BJ (cell line): ENCODE data around the gene BCL7C. TPM values are rescaled to one million over a fixed set of nuclear protein-coding genes. Genes with fewer than 3 reads are reported as not detected.
"Not testable (repeated sequence)": the region's sequence is repeated elsewhere in the genome, so short reads cannot be mapped to it uniquely, and the experiment has no call there.

Source experiments
- CTCF ChIA-PET: fragments of 350-600 bp; formaldehyde crosslinking; extraction: SDS; loops from one replicate; lab custom pipeline; 2021; ENCODE audit warnings: antibody characterized with exemption, inconsistent platforms; lab: Yijun Ruan, JAX
- POLR2A ChIA-PET: fragments of 300-600 bp; sonication (Branson Sonifier 250); formaldehyde crosslinking; extraction: SDS; loops from one replicate; lab custom pipeline; 2021; ENCODE audit warnings: antibody characterized with exemption; lab: Charles Lee
- DNase-seq: peaks from one replicate; pipeline ENCODE4 v3.0.0-alpha.2; 2011; ENCODE audit warnings: low read depth
- H3K27me3 ChIP-seq: 2 replicates; pipeline ENCODE4 v1.6.0; 2011; ENCODE audit warnings: low read length; ENCODE audit not compliant: control insufficient read depth, insufficient read depth
- H3K36me3 ChIP-seq: 2 replicates; pipeline ENCODE4 v1.5.1; 2011; ENCODE audit warnings: low read length; ENCODE audit not compliant: control insufficient read depth, insufficient read depth
- H3K4me3 ChIP-seq: 2 replicates; pipeline ENCODE4 v1.5.1; 2011; ENCODE audit warnings: low read depth, mild to moderate bottlenecking, control low read depth, low read length
- CTCF ChIP-seq: IDR thresholded peaks from 2 replicates; pipeline ENCODE4 v1.5.1; 2011; ENCODE audit warnings: low read depth, mild to moderate bottlenecking, control low read depth, inconsistent platforms, low read length, moderate library complexity; ENCODE audit not compliant: insufficient read depth
- polyA plus RNA-seq: library from polyadenylated mRNA; depleted of rRNA; stranded (reverse); fragments of >200 nt; gene quantifications from 2 replicates; pipeline ENCODE4 v1.2.3, GENCODE V29; 2011

BCL7C gene
- polyA plus RNA-seq, 1 experiment = 27.4 TPM

GRCh38 chr16:30892670-30893416 is 1.0 kb downstream of the BCL7C start:
- no peak for DNase-seq
- Histone ChIP-seq H3K27me3 (no peaks in the 10 kb centered on the region), H3K4me3 (peak overlapping the region; percentile 80), H3K36me3 (peaks cover 8% of the 10 kb centered on the region)
- ChIA-PET POLR2A (no interaction called here), CTCF (interaction anchor here (1.0 to 5.9 kb wide), 4 partner anchors 9 to 48 kb away, joined by 3 to 20 read pairs (median 4); no protein-coding TSS in a partner anchor)
- TF ChIP-seq CTCF = no peak

- CTCF ChIA-PET = interaction anchor here (0.8 to 5.9 kb wide), 5 partner anchors 10 to 51 kb away, joined by 3 to 20 read pairs (median 3); no protein-coding TSS in a partner anchor
- POLR2A ChIA-PET = interaction anchor here (0.6 kb wide), 1 partner anchor 10 kb away, joined by 12 read pairs; no protein-coding TSS in a partner anchor
Measured at GRCh38 chr16:30891043-30891823, 2.6 kb downstream of the BCL7C start.

GRCh38 chr16:30889721-30890120 is 4.2 kb downstream of the BCL7C start:
- ChIA-PET POLR2A (no interaction called here), CTCF (interaction anchor here (1.0 to 5.9 kb wide), 2 partner anchors 12 to 52 kb away, joined by 3 to 20 read pairs; no protein-coding TSS in a partner anchor)
- no peak for DNase-seq
- H3K27me3 ChIP-seq = no peaks in the 10 kb centered on the region
- H3K4me3 ChIP-seq = no peak overlapping the region
- H3K36me3 ChIP-seq = peaks cover 16% of the 10 kb centered on the region
- TF ChIP-seq CTCF = no peak

More at GRCh38 chr16:30891043-30891823, 2.6 kb downstream of the BCL7C start:
- H3K36me3 ChIP-seq = peaks cover 15% of the 10 kb centered on the region
- DNase-seq, H3K4me3 ChIP-seq, H3K27me3 ChIP-seq: not testable (repeated sequence)

- Histone ChIP-seq H3K4me3 (no peak overlapping the region), H3K36me3 (peaks cover 16% of the 10 kb centered on the region), H3K27me3 (no peaks in the 10 kb centered on the region)
- ChIA-PET CTCF (interaction anchor here (5.9 kb wide), 1 partner anchor 12 kb away, joined by 20 read pairs; no protein-coding TSS in a partner anchor), POLR2A (interaction anchor here (0.7 kb wide), 1 partner anchor 9 kb away, joined by 5 read pairs; no protein-coding TSS in a partner anchor)
- no peak for DNase-seq
- no peak for TF ChIP-seq CTCF
Measured at GRCh38 chr16:30888856-30889499, 4.9 kb downstream of the BCL7C start.

- H3K27me3 ChIP-seq = no peaks in the 10 kb centered on the region
- no peak for DNase-seq
- peaks cover 16% of the 10 kb centered on the region for H3K36me3 ChIP-seq
- no peak for TF ChIP-seq CTCF
- ChIA-PET CTCF (interaction anchor here (5.9 kb wide), 1 partner anchor 14 kb away, joined by 20 read pairs; no protein-coding TSS in a partner anchor), POLR2A (no interaction called here)
- H3K4me3 ChIP-seq = no peak overlapping the region
Measured at GRCh38 chr16:30887927-30888326, 6.0 kb downstream of the BCL7C start.
